Measurements from ENCODE around the gene MFN2. TPM values are rescaled to one million over a fixed set of nuclear protein-coding genes. Genes with fewer than 3 reads are reported as not detected.

Gene MFN2
- total and polyA plus RNA-seq, 9 of the 15 experiments (the other 6 are each of a cell fraction or from before 2014, with no cell fraction given): 10.5 to 158 (median 87.1) TPM

DNA sequence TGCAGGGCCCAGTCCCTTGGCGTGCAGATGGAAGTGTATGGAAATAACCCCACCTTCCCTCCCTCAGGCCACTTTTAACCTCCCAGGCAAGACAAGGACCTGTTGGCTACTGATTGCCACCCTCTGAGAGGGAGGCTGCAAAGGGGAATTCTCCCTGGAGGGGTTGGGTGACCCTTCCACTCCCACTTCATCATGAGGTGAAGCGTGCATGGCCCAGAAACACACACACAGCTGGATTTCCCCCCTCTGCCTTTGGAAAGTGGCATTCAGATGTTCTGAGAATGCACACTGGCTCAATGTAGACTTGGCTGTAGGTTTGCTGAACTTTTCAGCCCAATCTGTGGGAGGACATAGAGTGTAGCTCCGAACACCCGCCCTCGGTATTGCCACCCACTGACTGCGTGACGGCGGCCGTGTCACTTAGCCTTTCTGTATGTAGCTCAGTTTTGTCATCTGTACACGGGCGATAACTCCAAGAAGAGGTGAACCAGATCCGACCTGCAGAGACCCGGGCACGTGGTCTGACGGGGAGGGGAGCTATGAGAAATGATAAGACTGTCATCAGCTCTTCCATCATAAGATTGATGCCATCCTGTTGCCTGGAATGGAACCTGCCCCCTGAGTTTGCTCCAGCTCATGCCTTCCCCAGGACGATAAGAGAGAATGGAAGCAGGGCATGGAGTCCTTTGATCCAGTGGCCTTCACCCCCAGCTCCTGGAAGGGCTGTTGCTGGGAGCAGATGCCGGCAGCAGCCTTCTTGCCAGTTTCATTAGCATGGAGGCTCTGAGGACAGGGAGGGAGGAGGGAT lies 58.3 kb downstream of the MFN2 start (continued):
- TF ChIP-seq, protein P1, sequence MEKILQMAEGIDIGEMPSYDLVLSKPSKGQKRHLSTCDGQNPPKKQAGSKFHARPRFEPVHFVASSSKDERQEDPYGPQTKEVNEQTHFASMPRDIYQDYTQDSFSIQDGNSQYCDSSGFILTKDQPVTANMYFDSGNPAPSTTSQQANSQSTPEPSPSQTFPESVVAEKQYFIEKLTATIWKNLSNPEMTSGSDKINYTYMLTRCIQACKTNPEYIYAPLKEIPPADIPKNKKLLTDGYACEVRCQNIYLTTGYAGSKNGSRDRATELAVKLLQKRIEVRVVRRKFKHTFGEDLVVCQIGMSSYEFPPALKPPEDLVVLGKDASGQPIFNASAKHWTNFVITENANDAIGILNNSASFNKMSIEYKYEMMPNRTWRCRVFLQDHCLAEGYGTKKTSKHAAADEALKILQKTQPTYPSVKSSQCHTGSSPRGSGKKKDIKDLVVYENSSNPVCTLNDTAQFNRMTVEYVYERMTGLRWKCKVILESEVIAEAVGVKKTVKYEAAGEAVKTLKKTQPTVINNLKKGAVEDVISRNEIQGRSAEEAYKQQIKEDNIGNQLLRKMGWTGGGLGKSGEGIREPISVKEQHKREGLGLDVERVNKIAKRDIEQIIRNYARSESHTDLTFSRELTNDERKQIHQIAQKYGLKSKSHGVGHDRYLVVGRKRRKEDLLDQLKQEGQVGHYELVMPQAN (IDR thresholded peaks at IDR 0.05; ENCODE audit: borderline replicate concordance): no peak
- no peak for TF ChIP-seq ATF1 (CRISPR knock-in tag; IDR thresholded peaks at IDR 0.05)
- TF ChIP-seq ATF1 (tag; IDR thresholded peaks at IDR 0.05): peak; percentile 89
- no peak for TF ChIP-seq HMG20B (CRISPR knock-in tag; IDR thresholded peaks at IDR 0.05)
- no peak for TF ChIP-seq ZNF232 (CRISPR knock-in tag; IDR thresholded peaks at IDR 0.05)
- no peak for TF ChIP-seq PRMT5 (CRISPR knock-in tag; IDR thresholded peaks at IDR 0.05)
- no peak for TF ChIP-seq CAMTA2 (CRISPR knock-in tag; conservative IDR thresholded peaks at IDR 0.05)
- peak; percentile 87 for TF ChIP-seq ATF3 (IDR thresholded peaks at IDR 0.05)
- TF ChIP-seq ATF3 (CRISPR knock-in tag; conservative IDR thresholded peaks at IDR 0.05): peak; percentile 79
- no peak; the same call in 1 of the 2 replicates for TF ChIP-seq PHF8 (IDR thresholded peaks at IDR 0.05; ENCODE audit: borderline replicate concordance, low read length)
- no peak for TF ChIP-seq SMARCB1 (IDR thresholded peaks at IDR 0.05; ENCODE audit: insufficient read length, low read depth)
- TF ChIP-seq CTCFL (IDR thresholded peaks at IDR 0.05; ENCODE audit: borderline replicate concordance, insufficient read depth, low read depth, low read length, poor library complexity, severe bottlenecking): no peak
- TF ChIP-seq TFAM (CRISPR knock-in tag; conservative IDR thresholded peaks at IDR 0.05): no peak
- no peak for TF ChIP-seq ZNF282 (CRISPR knock-in tag; IDR thresholded peaks at IDR 0.05)
- TF ChIP-seq POLR2A (conservative IDR thresholded peaks at IDR 0.05): no peak
- TF ChIP-seq, protein P2, sequence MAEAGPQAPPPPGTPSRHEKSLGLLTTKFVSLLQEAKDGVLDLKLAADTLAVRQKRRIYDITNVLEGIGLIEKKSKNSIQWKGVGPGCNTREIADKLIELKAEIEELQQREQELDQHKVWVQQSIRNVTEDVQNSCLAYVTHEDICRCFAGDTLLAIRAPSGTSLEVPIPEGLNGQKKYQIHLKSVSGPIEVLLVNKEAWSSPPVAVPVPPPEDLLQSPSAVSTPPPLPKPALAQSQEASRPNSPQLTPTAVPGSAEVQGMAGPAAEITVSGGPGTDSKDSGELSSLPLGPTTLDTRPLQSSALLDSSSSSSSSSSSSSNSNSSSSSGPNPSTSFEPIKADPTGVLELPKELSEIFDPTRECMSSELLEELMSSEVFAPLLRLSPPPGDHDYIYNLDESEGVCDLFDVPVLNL (CRISPR knock-in tag; IDR thresholded peaks at IDR 0.05; ENCODE audit: low read depth): 0 out of 2 replicates have a peak, but pooled peaks have one; percentile 28
- TF ChIP-seq ZNF354B (CRISPR knock-in tag; IDR thresholded peaks at IDR 0.05): peak; percentile 95
- TF ChIP-seq, protein P3, sequence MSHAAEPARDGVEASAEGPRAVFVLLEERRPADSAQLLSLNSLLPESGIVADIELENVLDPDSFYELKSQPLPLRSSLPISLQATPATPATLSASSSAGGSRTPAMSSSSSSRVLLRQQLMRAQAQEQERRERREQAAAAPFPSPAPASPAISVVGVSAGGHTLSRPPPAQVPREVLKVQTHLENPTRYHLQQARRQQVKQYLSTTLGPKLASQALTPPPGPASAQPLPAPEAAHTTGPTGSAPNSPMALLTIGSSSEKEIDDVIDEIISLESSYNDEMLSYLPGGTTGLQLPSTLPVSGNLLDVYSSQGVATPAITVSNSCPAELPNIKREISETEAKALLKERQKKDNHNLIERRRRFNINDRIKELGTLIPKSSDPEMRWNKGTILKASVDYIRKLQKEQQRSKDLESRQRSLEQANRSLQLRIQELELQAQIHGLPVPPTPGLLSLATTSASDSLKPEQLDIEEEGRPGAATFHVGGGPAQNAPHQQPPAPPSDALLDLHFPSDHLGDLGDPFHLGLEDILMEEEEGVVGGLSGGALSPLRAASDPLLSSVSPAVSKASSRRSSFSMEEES (CRISPR knock-in tag; IDR thresholded peaks at IDR 0.05): peak; percentile 54
- TF ChIP-seq, protein P4, sequence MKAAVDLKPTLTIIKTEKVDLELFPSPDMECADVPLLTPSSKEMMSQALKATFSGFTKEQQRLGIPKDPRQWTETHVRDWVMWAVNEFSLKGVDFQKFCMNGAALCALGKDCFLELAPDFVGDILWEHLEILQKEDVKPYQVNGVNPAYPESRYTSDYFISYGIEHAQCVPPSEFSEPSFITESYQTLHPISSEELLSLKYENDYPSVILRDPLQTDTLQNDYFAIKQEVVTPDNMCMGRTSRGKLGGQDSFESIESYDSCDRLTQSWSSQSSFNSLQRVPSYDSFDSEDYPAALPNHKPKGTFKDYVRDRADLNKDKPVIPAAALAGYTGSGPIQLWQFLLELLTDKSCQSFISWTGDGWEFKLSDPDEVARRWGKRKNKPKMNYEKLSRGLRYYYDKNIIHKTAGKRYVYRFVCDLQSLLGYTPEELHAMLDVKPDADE (conservative IDR thresholded peaks at IDR 0.05; ENCODE audit: control insufficient read depth, low read depth, low read length): peak; percentile 62; the same call in 1 of the 2 replicates
- TF ChIP-seq MTA1 (IDR thresholded peaks at IDR 0.05; ENCODE audit: borderline replicate concordance): peak; percentile 69
